B cell (primary cell): ENCODE data around the gene BHLHA9.

ENCODE experiments used
- CTCF ChIP-seq: fragments of 200-600 bp; IDR thresholded peaks from one replicate; pipeline ENCODE4 v1.8.0; 2022; ENCODE audit warnings: antibody characterized with exemption, mild to moderate bottlenecking
- EZH2 ChIP-seq: IDR thresholded peaks from 2 replicates; pipeline ENCODE4 v1.6.1; 2012; ENCODE audit warnings: borderline replicate concordance, low read depth, mild to moderate bottlenecking, moderate library complexity, low read length; ENCODE audit not compliant: insufficient read depth, poor library complexity, severe bottlenecking

- TF ChIP-seq EZH2 (no peak), CTCF (no peak)
Observed at GRCh38 chr17:1223662-1224061, 46.6 kb upstream of the BHLHA9 start.
